A549 (cell line): Measurements from ENCODE around the gene CRYZL1. TPM values are rescaled to one million over a fixed set of nuclear protein-coding genes. Genes with fewer than 3 reads are reported as not detected.

Source experiments
- ATAC-seq, 2 experiments: fragments of 200-7000 bp in 1 of 2; fragments of >200 bp in 1 of 2; cut with Nextera tagmentation in 1 of 2; cut with Tn5 transposase in 1 of 2; 3 replicates each; pipeline versions ENCODE4 v1.8.0 to v1.9.1; 2018 to 2020; ENCODE audit warnings: mild to moderate bottlenecking in 1 of 2, moderate library complexity in 1 of 2
- CTCF ChIA-PET: fragments of 300-600 bp; sonication (Branson Sonifier 250); formaldehyde crosslinking; extraction: SDS; loops from one replicate; lab custom pipeline; 2021; ENCODE audit warnings: antibody characterized with exemption, inconsistent platforms; lab: Yijun Ruan, JAX
- POLR2A ChIA-PET: fragments of 350-600 bp; formaldehyde crosslinking; extraction: SDS; loops from one replicate; lab custom pipeline; 2021; ENCODE audit warnings: antibody characterized with exemption, inconsistent platforms; lab: Yijun Ruan, JAX
- DNase-seq, 2 experiments: peaks; one replicate each; pipeline versions ENCODE4 v3.0.0 to v3.0.0-alpha.2; 2011 to 2016; ENCODE audit warnings: low read depth in 1 of 2, low spot score in 1 of 2
- FAIRE-seq: peaks from 2 replicates; lab custom pipeline; 2011; peaks lifted over from hg19 to GRCh38; lab: Jason Lieb, UNC
- H3K27ac ChIP-seq, 2 experiments: fragments of >200 bp; sonication (Bioruptor Twin); formaldehyde crosslinking; 3 replicates each; pipeline ENCODE4 v1.5.1; 2016 to 2017
- H3K4me1 ChIP-seq: fragments of >200 bp; sonication (Bioruptor Twin); formaldehyde crosslinking; 3 replicates; pipeline ENCODE4 v1.6.1; 2016
- H3K4me2 ChIP-seq: fragments of >200 bp; sonication (Bioruptor Twin); formaldehyde crosslinking; 3 replicates; pipeline ENCODE4 v1.6.1; 2016
- H3K4me3 ChIP-seq: fragments of >200 bp; sonication (Bioruptor Twin); formaldehyde crosslinking; 3 replicates; pipeline ENCODE4 v1.5.1; 2016
- H3K9me3 ChIP-seq: fragments of >200 bp; sonication (Bioruptor Twin); formaldehyde crosslinking; 3 replicates; pipeline ENCODE4 v1.6.1; 2016
- CEBPB ChIP-seq, 2 experiments: fragments of >200 bp in 1 of 2; sonication (Bioruptor Twin) in 1 of 2; formaldehyde crosslinking in 1 of 2; IDR thresholded peaks; 2 replicates each; pipeline ENCODE4 v1.6.1; 2012 to 2016
- CHD2 ChIP-seq: fragments of 150-350 bp; IDR thresholded peaks from 2 replicates; pipeline ENCODE4 v1.6.1; 2014; ENCODE audit warnings: low read length; ENCODE audit not compliant: partially characterized antibody
- EHF ChIP-seq: fragments of 250-450 bp; sonication (Bioruptor Pico); IDR thresholded peaks from 2 replicates; pipeline ENCODE4 v1.5.0; 2020; ENCODE audit warnings: mild to moderate bottlenecking
- EP300 ChIP-seq, 2 experiments: fragments of >200 bp; sonication (Bioruptor Twin); formaldehyde crosslinking; IDR thresholded peaks; 2 replicates in 1 of 2; 3 replicates in 1 of 2; pipeline ENCODE4 v1.6.1; 2016 to 2017
- ESRRA ChIP-seq: fragments of 150-350 bp; IDR thresholded peaks from 2 replicates; pipeline ENCODE4 v1.6.1; 2014; ENCODE audit warnings: mild to moderate bottlenecking, low read length, borderline replicate concordance
- FOSL2 ChIP-seq, 2 experiments: fragments of 450-650 bp in 1 of 2; fragments of >200 bp in 1 of 2; sonication (Bioruptor Twin) in 1 of 2; formaldehyde crosslinking; IDR thresholded peaks; 2 replicates each; pipeline versions ENCODE4 v1.5.0 to v1.6.1; 2016 to 2020; ENCODE audit warnings: mild to moderate bottlenecking in 1 of 2, moderate library complexity in 1 of 2
- HMGXB4 ChIP-seq: fragments of 250-450 bp; sonication (Bioruptor Pico); IDR thresholded peaks from 2 replicates; pipeline ENCODE4 v1.5.0; 2021; ENCODE audit warnings: mild to moderate bottlenecking, moderate library complexity, borderline replicate concordance
- HOXA7 ChIP-seq: fragments of 250-450 bp; sonication (Bioruptor Pico); IDR thresholded peaks from 2 replicates; pipeline ENCODE4 v1.5.0; 2020; ENCODE audit warnings: mild to moderate bottlenecking, moderate library complexity
- KDM5A ChIP-seq: fragments of 200-600 bp; sonication (generic); IDR thresholded peaks from 2 replicates; pipeline ENCODE4 v1.6.1; 2016; ENCODE audit warnings: antibody characterized with exemption, mild to moderate bottlenecking
- MAX ChIP-seq: IDR thresholded peaks from 2 replicates; pipeline ENCODE4 v1.6.1; 2012
- MYC ChIP-seq: IDR thresholded peaks from 2 replicates; pipeline ENCODE4 v1.6.1; 2012; ENCODE audit warnings: mild to moderate bottlenecking, inconsistent platforms, low read length, improper control_type of control experiment, borderline replicate concordance
- POLR2A ChIP-seq: IDR thresholded peaks from 2 replicates; pipeline ENCODE4 v1.6.1; 2012; ENCODE audit warnings: mild to moderate bottlenecking, low read length
- POLR2AphosphoS2 ChIP-seq: conservative IDR thresholded peaks from 2 replicates; pipeline ENCODE4 v1.6.1; 2012; ENCODE audit warnings: low read length, improper control_type of control experiment, inconsistent platforms
- REST ChIP-seq: fragments of 200-600 bp; sonication (generic); IDR thresholded peaks from 2 replicates; pipeline ENCODE4 v1.6.1; 2016; ENCODE audit warnings: antibody characterized with exemption, mild to moderate bottlenecking, moderate library complexity
- RNF2 ChIP-seq: fragments of 200-600 bp; sonication (generic); IDR thresholded peaks from 2 replicates; pipeline ENCODE4 v1.6.1; 2016; ENCODE audit warnings: low read depth, mild to moderate bottlenecking, antibody characterized with exemption, moderate library complexity, borderline replicate concordance
- SMC3 ChIP-seq: fragments of >200 bp; sonication (Bioruptor Twin); formaldehyde crosslinking; IDR thresholded peaks from 3 replicates; pipeline ENCODE4 v1.6.1; 2018; ENCODE audit warnings: inconsistent platforms
- USF2 ChIP-seq: fragments of 450-650 bp; IDR thresholded peaks from 2 replicates; pipeline ENCODE4 v1.6.1; 2014; ENCODE audit warnings: antibody characterized with exemption
- ZFP36 ChIP-seq: fragments of 450-650 bp; IDR thresholded peaks from 2 replicates; pipeline ENCODE4 v1.6.1; 2014; ENCODE audit warnings: borderline replicate concordance; ENCODE audit not compliant: partially characterized antibody
- ZSCAN20 ChIP-seq: fragments of 250-450 bp; sonication (Bioruptor Pico); IDR thresholded peaks from 2 replicates; pipeline ENCODE4 v1.8.0; 2022; ENCODE audit warnings: mild to moderate bottlenecking, moderate library complexity
- WGBS: methylation state at CpG from one replicate; pipeline ENCODE4 v1.1.6; 2017; ENCODE audit errors: missing lambda C conversion rate; 5-methylcytosine and 5-hydroxymethylcytosine counted together
- polyA plus RNA-seq, 4 experiments: library from polyadenylated mRNA; depleted of rRNA in 3 of 4; stranded (reverse); fragments of >200 nt; fragmentation: RNase III in 1 of 4; extraction: RNeasy Plus Mini Kit Qiagen cat#74134 plus additional on column Dnase treatment in 1 of 4; gene quantifications; 2 replicates in 3 of 4; 3 replicates in 1 of 4; pipeline ENCODE4 v1.2.3, GENCODE V29; 2011 to 2017

Gene CRYZL1
- polyA plus RNA-seq, 2 of the 4 experiments (the other 2 are of a cell fraction), result 15.2 to 38.9 TPM

- no peak for TF ChIP-seq EP300 (IDR thresholded peaks at IDR 0.05)
- no peak for TF ChIP-seq ZSCAN20 (CRISPR knock-in tag)
- TF ChIP-seq, all 56 proteins: peak for 0
Measured at GRCh38 chr21:33670076-33670978, 28.8 kb upstream of the CRYZL1 start (continued).

GRCh38 chr21:33668620-33669019 is 27.1 kb upstream of the CRYZL1 start:
- Histone ChIP-seq H3K9me3 (no peaks in the 10 kb centered on the region), H3K4me2 (no peak overlapping the region)
- 73% methylated on average over 2 of the region's 2 CpGs for WGBS
- no peak for DNase-seq
- POLR2A ChIA-PET, result no interaction called here
- TF ChIP-seq MAX, result no peak
- TF ChIP-seq CEBPB (IDR thresholded peaks at IDR 0.05), result no peak
- no peak for TF ChIP-seq POLR2A
- no peak for TF ChIP-seq EHF
- no peak for TF ChIP-seq CHD2
- no peak for TF ChIP-seq EP300 (IDR thresholded peaks at IDR 0.05)
- TF ChIP-seq HMGXB4 (CRISPR knock-in tag), result no peak
- TF ChIP-seq, all 56 proteins: peak for 0
- Histone ChIP-seq H3K4me3 (no peak overlapping the region), H3K27ac (no peak overlapping the region), H3K4me1 (no peaks in the 10 kb centered on the region)
- CTCF ChIA-PET, result no interaction called here
- no peak for FAIRE-seq
- no peak for ATAC-seq

- H3K4me1 ChIP-seq, result no peaks in the 10 kb centered on the region
- no peak for TF ChIP-seq MAX
- no peak for TF ChIP-seq RNF2
- TF ChIP-seq POLR2AphosphoS2, result no peak
- TF ChIP-seq USF2, result no peak
- no peak for TF ChIP-seq REST
- no peak for TF ChIP-seq CEBPB (IDR thresholded peaks at IDR 0.05)
- no peak for TF ChIP-seq HMGXB4 (CRISPR knock-in tag)
- no peak for TF ChIP-seq SMC3
- no peak for TF ChIP-seq ZFP36
- no peak for TF ChIP-seq EHF
- TF ChIP-seq MYC, result no peak
- TF ChIP-seq HOXA7 (CRISPR knock-in tag), result no peak
- no peak for TF ChIP-seq EP300 (IDR thresholded peaks at IDR 0.05)
- TF ChIP-seq KDM5A, result no peak
- no peak for TF ChIP-seq FOSL2 (IDR thresholded peaks at IDR 0.05)
- TF ChIP-seq FOSL2 (CRISPR knock-in tag; IDR thresholded peaks at IDR 0.05), result no peak
- no peak for TF ChIP-seq ESRRA
- ChIA-PET CTCF (no interaction called here), POLR2A (no interaction called here)
- FAIRE-seq (no peak), ATAC-seq (no peak), DNase-seq (no peak)
- no peak overlapping the region for H3K4me2 ChIP-seq
- WGBS, result 82% methylated on average over 4 of the region's 4 CpGs
- no peak overlapping the region for H3K4me3 ChIP-seq
- no peaks in the 10 kb centered on the region for H3K9me3 ChIP-seq
- H3K27ac ChIP-seq, result no peak overlapping the region
Measured at GRCh38 chr21:33668180-33668579, 26.6 kb upstream of the CRYZL1 start.
